ENCODE data around the gene POLQ.
A peak's percentile ranks its signal among the peaks of the same experiment; 100 is the strongest.

GRCh38 chr3:121529308-121529707, 16.5 kb downstream of the POLQ start:
- no peak for TF ChIP-seq EP300 (IDR thresholded peaks at IDR 0.05)
- TF ChIP-seq, protein P1, sequence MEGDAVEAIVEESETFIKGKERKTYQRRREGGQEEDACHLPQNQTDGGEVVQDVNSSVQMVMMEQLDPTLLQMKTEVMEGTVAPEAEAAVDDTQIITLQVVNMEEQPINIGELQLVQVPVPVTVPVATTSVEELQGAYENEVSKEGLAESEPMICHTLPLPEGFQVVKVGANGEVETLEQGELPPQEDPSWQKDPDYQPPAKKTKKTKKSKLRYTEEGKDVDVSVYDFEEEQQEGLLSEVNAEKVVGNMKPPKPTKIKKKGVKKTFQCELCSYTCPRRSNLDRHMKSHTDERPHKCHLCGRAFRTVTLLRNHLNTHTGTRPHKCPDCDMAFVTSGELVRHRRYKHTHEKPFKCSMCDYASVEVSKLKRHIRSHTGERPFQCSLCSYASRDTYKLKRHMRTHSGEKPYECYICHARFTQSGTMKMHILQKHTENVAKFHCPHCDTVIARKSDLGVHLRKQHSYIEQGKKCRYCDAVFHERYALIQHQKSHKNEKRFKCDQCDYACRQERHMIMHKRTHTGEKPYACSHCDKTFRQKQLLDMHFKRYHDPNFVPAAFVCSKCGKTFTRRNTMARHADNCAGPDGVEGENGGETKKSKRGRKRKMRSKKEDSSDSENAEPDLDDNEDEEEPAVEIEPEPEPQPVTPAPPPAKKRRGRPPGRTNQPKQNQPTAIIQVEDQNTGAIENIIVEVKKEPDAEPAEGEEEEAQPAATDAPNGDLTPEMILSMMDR (IDR thresholded peaks at IDR 0.05): peak in 1 of 5 experiments; percentile 5
